NK-92 (cell line): ENCODE measurements around the gene LIME1.

Source experiments
- DNase-seq: peaks from one replicate; lab custom pipeline; 2025; ENCODE audit not compliant: unreplicated experiment; lab: John Stamatoyannopoulos, UW

The LIME1 gene

GRCh38 chr20:63696628-63697356 is 39.7 kb upstream of the LIME1 start, which contains the start of gene TNFRSF6B:
Gene TNFRSF6B, plus strand, starts transcription at chr20:63696652. Its CDS starts 116 bp downstream, at chr20:63696768.
- no peak for DNase-seq

GRCh38 chr20:63697357-63697867 is 39.1 kb upstream of the LIME1 start:
- no peak for DNase-seq

DNA sequence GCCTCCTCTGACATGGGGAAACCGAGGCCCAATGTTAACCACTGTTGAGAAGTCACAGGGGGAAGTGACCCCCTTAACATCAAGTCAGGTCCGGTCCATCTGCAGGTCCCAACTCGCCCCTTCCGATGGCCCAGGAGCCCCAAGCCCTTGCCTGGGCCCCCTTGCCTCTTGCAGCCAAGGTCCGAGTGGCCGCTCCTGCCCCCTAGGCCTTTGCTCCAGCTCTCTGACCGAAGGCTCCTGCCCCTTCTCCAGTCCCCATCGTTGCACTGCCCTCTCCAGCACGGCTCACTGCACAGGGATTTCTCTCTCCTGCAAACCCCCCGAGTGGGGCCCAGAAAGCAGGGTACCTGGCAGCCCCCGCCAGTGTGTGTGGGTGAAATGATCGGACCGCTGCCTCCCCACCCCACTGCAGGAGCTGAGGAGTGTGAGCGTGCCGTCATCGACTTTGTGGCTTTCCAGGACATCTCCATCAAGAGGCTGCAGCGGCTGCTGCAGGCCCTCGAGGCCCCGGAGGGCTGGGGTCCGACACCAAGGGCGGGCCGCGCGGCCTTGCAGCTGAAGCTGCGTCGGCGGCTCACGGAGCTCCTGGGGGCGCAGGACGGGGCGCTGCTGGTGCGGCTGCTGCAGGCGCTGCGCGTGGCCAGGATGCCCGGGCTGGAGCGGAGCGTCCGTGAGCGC is 38.5 kb upstream of the LIME1 start:
- DNase-seq = no peak

GRCh38 chr20:63698739-63699465 is 37.6 kb upstream of the LIME1 start:
- no peak for DNase-seq

DNA sequence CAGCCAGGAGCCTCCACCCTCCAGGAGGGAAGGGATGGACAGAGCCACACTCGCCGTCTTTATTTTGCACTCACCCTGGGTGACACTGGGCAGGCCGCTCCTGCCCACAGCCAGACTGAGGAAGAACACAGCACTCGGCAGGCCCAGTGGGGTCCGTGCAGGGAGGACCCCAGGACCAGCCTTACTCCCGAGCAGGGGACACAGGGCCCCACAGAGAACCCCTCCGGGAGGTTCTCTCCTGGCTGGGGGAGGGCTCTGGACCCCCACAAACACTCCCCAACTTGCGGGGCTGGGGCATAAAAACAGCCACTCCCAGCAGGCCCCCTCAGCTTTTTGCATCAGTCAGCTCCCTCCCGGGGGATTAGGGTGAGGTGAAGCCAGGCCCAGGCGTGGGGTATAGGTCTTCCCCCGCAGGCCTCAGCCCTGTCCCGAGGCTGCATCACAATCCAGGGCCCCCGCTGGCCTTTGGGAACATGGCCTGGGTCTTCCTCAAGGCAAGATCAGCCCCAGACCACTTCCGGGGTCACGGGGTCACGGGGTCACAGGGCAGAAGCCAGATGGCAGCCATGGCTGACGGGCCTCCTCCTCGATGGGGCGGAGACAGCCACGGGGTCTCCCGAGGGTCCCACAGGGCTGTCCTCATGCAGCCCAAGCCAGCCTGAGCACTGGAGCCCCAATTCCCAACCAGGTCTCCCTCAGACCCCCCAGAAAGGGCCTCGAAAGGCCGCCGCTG is 36.8 kb upstream of the LIME1 start:
- DNase-seq = no peak

DNA sequence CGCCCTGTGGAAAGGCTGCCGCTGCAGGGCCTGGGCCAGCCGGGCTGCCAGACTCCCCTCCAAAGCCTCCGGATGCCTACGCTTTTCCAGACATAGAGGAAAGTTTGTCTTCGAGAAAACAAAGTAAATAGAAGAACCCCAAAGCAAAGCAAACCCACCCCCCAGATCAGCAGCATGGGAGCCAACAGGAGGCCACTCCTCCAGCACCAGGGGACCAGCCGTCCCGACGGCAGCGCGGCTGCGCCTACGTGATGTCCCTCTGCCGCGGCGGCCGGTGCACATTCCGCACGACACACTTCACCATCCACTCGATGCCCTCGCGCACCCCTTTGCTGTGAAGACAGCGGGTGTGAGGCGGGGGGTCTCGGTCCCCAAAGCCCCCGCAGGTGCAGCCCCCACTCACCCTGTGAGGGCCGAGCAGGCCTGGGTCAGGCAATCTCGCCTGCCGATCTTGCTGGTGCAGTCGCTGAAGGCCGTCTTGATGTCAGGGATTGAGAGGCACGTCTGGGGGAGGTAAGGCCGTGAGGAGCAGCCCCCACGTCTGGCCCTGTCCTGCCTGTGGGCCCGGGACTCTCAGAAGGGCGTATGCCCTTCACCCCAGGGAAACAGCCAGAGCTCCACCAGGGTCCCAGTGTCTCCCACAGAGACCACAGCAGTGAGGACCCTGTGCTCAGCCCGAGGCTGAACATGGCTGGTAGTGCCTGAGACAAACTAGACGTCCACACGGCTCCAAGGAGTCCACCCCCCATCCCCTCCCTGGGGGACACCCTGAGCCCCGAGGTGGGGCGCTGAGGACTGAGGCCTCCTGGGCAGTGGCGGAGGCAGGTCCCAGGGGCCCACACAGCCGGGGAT is 36.0 kb upstream of the LIME1 start:
- DNase-seq = no peak

- no peak for DNase-seq
Measured at GRCh38 chr20:63701051-63701328, 35.5 kb upstream of the LIME1 start.

DNA sequence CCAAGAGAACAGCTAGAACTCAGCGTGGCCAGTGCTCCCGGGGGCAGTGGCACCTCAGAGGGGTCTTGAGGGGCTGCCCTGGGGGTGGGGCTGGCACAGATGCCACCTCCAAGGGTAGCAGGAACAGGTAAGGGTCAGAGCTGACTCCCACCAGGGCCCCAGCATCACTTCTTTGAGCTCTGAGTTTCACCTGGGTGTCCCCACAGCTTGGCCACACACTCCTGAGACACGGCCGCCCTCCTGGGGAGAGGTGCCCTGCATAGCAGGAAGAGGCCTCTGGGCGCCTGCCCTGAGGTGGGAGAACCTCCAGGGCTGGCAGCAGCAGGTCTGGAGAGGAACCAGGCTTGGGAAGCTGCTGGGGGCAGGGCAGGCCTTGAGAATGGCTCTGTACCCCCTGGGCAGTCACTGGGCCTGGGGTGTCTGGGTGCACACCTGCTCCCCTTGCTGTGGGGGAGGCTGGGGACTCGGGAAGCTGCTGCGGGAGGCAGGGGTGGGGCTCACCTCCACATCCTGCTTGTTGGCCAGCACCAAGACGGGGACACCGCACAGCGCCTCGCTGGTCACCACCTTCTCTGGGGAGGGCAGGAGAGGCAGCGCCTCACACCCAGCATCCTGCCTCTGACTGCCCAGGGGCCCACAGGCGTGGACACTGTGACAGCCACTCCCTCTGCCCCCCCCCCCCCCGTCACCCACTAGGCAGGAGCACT is 35.0 kb upstream of the LIME1 start:
- no peak for DNase-seq

GRCh38 chr20:63702036-63702665 is 34.3 kb upstream of the LIME1 start:
- DNase-seq = no peak

DNA sequence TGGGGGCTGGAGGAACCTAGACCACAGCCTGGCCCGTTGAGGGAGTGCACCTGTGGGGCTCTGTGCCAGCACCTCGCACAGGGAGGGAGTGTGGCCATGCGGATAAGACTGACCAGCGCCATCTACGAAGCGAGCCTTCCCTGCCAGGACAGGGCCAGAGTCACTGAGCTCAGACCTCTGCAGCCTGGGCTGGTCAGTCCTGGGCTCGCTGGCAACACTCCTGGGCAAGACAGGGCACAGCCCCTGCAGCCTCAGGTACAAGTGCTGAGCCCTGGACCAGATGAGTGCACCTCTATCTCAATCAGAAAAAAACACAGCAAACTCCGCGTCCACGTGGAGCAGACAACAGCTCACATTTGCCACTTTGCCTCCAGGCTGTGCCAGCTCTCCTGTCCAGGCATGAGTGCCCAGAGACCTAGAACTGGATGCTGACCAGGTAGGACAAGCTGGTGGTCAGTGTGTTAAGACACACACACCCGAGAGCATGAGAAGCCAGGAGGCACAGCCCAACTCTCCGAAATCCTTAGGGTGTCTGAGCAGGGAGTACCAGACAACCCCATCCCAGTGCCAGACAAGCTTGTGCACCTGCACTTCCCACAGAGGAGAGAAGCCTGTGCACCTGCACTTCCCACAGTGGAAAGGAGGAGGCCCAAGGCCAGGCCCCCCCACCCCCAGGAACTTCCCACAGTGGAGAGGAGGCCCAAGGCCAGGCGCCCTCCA is 33.6 kb upstream of the LIME1 start:
- DNase-seq = no peak

DNA sequence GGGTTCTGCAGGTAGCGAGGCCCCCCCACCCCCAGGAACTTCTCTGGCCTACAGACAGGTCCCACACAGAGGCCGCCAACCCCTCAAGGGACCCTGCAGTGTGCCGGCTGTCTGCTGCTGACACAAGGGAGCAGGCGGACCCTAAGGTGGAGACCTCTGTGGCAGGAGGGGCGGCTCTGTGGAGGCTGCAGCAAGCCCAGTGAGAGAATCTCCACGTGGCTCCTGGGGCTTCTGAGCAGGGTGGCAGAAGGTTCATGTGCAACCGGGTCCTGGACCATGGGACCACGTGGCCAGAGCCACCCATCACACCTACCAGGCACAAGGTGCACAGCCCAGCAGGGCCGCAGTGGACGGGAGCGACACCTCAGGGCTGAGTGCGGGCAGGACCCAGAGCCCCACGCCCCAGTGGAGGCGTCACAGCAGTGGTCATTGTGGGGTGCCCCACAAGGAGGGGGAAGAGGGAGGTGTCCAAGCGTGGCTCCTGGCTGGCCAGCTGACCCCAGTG is 32.9 kb upstream of the LIME1 start:
- DNase-seq = no peak

DNA sequence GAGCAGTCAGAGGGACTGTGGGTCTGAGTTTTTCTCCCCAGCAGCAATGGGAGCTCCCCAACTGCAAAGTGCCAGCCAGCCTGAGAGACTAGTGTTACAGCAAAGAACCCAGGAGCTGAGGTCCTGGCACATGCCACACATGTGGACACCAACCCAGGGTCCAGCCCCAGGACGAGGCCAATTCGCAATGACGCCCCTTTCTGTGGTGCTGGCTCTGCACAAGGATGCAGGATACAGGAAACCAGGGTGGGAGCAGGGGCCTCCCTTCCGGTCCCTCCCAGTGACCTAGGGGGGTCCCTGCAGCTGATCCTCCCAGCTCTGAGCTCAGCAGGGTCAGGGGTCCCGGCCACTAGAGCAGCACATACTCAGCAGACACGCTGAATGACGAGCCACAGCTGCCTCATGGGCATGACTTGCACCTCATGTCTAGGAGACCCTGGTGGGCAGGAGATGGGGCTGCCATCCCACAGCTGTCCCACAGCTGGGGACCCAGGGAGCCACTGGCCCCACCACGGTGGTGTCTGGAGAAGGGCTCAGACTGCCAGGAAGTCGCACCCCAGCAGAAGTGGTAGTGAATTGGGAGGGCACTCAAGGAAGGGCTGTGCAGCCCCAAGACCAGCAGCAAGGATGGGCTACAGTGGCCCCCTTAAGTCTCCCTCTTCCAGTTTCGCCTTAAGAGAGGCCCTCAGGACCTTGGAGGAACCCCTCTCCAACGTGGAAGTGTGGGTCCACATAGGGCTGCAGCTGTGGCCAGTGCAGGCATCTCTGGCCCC is 32.3 kb upstream of the LIME1 start:
- no peak for DNase-seq

DNA sequence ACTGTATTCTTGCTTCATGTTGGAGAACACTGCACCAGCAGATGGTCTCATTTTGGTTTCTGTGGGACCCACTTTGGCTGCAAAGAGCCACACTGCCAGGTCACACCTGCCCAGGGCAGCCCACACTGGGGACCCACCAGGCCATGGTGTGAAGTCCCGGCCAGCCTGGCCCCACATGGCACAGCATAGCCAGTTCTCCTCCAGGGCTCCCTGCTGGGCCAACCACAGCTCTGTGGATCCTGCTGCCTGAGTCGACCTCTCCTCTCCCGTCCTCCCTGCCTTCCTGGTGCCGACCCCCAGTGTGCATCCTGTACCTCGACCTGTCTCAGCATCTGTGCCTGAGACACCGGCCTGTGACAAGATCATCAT is 31.7 kb upstream of the LIME1 start:
- DNase-seq = no peak

DNA sequence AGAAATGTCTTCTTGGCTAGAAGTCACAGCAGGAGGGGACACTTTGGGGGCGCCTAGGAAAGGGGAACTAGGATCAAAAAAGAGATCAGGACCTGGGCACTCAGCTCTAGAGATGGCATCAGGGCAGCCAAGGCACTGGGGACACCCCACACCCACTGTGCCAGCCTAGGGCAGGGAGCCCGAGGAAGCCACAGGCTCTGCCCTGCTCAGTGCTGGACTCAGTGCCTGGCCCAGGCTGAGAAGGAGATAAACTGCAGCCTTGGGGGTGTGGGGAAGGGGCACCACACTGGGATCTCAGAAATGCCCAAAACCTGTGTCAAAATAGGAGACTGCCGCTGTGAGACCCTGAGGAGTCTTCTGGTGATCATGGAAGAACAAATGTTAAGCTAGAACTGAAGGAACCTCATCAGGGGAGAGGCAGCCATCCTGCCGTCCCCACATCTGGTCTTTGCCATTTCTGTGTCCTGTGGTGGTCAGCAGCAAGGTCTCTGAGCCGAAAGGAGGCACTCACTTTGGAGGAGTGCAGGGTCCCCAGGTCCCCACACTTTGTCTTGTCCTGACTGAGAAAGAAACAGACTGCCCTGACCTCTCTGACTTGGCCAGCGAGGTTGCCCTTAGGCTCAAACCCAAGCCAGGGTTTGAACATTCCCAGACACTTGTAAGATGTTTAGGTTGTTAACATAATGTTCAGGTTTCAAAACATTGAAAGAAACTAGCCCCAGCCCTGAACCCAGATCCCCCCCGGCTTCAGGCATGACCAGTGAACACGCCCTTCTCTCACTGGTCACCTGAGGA is 31.0 kb upstream of the LIME1 start:
- no peak for DNase-seq

DNA sequence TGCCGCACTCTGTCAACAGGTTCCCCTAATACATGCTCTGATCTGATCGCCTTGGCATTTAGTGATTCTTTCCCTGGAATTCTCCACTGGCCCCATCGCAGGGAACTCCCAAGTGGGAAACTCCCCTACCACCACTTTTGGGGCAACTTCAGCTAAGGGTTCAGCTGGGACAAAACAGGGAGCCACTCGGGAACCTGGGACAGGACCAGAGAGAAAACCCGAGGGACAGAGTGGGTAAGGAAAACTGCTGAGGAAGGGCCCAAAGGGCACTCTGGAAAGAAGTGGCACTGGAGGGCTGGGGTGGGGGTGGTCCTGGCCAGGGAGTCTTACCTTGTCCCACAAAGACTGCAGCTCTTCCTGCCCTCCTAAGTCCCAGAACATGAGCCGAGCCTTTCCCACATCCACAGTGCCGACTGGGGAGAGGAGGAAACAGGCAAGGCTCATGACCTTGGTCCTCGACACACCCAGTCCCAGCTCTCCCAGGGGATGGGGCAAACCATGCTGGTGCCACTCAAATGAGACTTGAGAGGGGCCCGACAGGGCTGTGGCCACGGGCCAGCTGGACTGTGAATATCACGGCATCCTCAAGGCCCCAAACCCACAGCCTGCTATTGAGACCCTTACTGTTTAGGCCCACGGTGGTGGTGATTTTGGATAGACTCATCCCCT is 30.3 kb upstream of the LIME1 start:
- DNase-seq = no peak

DNA sequence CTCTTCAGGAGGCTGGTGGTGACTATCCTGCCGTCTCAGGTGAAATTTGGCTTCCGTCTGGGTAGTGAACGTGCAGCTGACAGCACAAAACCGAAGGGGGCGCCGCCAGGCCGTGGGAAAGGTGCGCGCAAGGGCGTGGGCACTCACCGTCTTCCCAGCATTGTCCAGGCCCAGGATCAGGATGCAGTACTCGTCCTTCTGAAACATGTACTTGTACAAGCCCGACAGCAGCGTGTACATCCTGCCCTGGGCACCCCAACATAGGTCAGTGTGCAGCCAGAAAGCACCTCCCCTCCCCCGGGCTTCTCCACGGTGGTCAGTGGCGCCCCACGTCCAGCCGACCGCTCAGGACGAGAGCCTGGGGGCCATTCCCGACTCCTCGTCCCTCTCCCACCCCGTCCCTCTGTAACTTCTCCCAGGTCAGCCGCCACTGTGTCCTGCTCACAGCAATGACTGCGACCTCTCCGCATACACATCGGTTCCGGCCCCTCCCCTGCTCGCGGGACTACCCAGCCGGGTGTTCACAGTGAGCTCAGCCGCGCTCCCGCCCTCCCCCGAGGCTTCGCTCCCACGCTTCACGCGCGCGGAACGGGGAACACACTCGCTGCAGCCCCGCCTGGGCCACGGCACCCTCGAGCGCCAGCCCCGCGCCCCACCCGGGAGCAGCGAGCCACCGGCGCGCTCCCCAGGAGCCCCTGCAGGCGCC is 29.5 kb upstream of the LIME1 start:
- no peak for DNase-seq
